GM23338 (cell line): Measurements from ENCODE around the gene CAMSAP1. TPM values are rescaled to one million over a fixed set of nuclear protein-coding genes. Genes with fewer than 3 reads are reported as not detected.

Experiments
- ATAC-seq: fragments of 200-7000 bp; cut with Tn5 transposase; 3 replicates; pipeline ENCODE4 v1.9.1; 2020
- DNase-seq: peaks from one replicate; pipeline ENCODE4 v3.0.0-alpha.2; 2015; ENCODE audit warnings: low spot score
- H2AFZ ChIP-seq: fragments of 200-600 bp; sonication (generic); 2 replicates; pipeline ENCODE4 v1.8.0; 2016; ENCODE audit warnings: antibody characterized with exemption, mild to moderate bottlenecking, moderate library complexity
- H3F3A ChIP-seq: fragments of 200-600 bp; sonication (generic); replicated peaks from 2 replicates; pipeline ENCODE4 v1.8.0; 2017; ENCODE audit warnings: antibody characterized with exemption, mixed run types, low read depth
- H3K27ac ChIP-seq: fragments of 200-600 bp; sonication (generic); 2 replicates; pipeline ENCODE4 v1.6.1; 2016; ENCODE audit warnings: low read depth
- H3K27me3 ChIP-seq: fragments of 200-600 bp; sonication (generic); 2 replicates; pipeline ENCODE4 v1.8.0; 2016; ENCODE audit warnings: mild to moderate bottlenecking, mixed run types, moderate library complexity; ENCODE audit not compliant: insufficient read depth
- H3K36me3 ChIP-seq: fragments of 200-600 bp; sonication (generic); 2 replicates; pipeline ENCODE4 v1.8.0; 2016; ENCODE audit warnings: mild to moderate bottlenecking; ENCODE audit not compliant: insufficient read depth
- H3K4me1 ChIP-seq: fragments of 200-600 bp; sonication (generic); 2 replicates; pipeline ENCODE4 v1.8.0; 2016; ENCODE audit warnings: mild to moderate bottlenecking, moderate library complexity; ENCODE audit not compliant: insufficient read depth
- H3K4me2 ChIP-seq: fragments of 200-600 bp; sonication (generic); 2 replicates; pipeline ENCODE4 v1.7.1; 2017; ENCODE audit warnings: mixed run types
- H3K4me3 ChIP-seq: fragments of 200-600 bp; sonication (generic); 2 replicates; pipeline ENCODE4 v1.6.1; 2016; ENCODE audit warnings: mixed run types
- H3K79me2 ChIP-seq: fragments of 200-600 bp; sonication (generic); replicated peaks from 2 replicates; pipeline ENCODE4 v1.8.0; 2017; ENCODE audit warnings: mild to moderate bottlenecking; ENCODE audit not compliant: insufficient read depth
- H3K9me2 ChIP-seq: fragments of 200-600 bp; sonication (generic); 2 replicates; pipeline ENCODE4 v1.8.0; 2017; ENCODE audit not compliant: insufficient read depth
- H4K20me1 ChIP-seq: fragments of 200-600 bp; sonication (generic); replicated peaks from 2 replicates; pipeline ENCODE4 v1.8.0; 2017; ENCODE audit warnings: mild to moderate bottlenecking; ENCODE audit not compliant: insufficient read depth
- H3K27ac Mint-ChIP-seq: 2 replicates; pipeline ENCODE4 v1.8.0; 2020; ENCODE audit warnings: inconsistent platforms, mild to moderate bottlenecking, moderate library complexity, mixed read lengths
- H3K27me3 Mint-ChIP-seq: 3 replicates; pipeline ENCODE4 v1.8.0; 2022; ENCODE audit warnings: low read depth, mild to moderate bottlenecking, moderate library complexity, mixed read lengths, inconsistent platforms; ENCODE audit not compliant: insufficient read depth, poor library complexity
- H3K36me3 Mint-ChIP-seq: 3 replicates; pipeline ENCODE4 v1.8.0; 2021; ENCODE audit warnings: low read depth, mild to moderate bottlenecking, inconsistent platforms, moderate library complexity, mixed read lengths
- H3K4me1 Mint-ChIP-seq: 3 replicates; pipeline ENCODE4 v1.8.0; 2020; ENCODE audit warnings: mild to moderate bottlenecking, inconsistent platforms, mixed read lengths
- H3K4me3 Mint-ChIP-seq: 3 replicates; pipeline ENCODE4 v1.8.0; 2021; ENCODE audit warnings: moderate library complexity, mild to moderate bottlenecking, inconsistent platforms, mixed read lengths
- H3K9me3 Mint-ChIP-seq: 3 replicates; pipeline ENCODE4 v1.8.0; 2020; ENCODE audit warnings: moderate library complexity, mild to moderate bottlenecking, inconsistent platforms, mixed read lengths
- CREB1 ChIP-seq: fragments of 250-450 bp; sonication (Bioruptor Pico); IDR thresholded peaks from 2 replicates; pipeline ENCODE4 v1.5.0; 2020; ENCODE audit warnings: low read depth, mild to moderate bottlenecking, moderate library complexity
- CTCF ChIP-seq, 2 experiments: fragments of 200-600 bp in 1 of 2; sonication (generic) in 1 of 2; conservative IDR thresholded peaks; 2 replicates each; pipeline versions ENCODE4 v1.5.1 to v1.6.1; 2016 to 2017; ENCODE audit warnings: antibody characterized with exemption in 2 of 2, low read depth in 2 of 2, mild to moderate bottlenecking in 2 of 2, moderate library complexity in 1 of 2
- EZH2 ChIP-seq: fragments of 200-600 bp; sonication (generic); IDR thresholded peaks from one replicate; pipeline ENCODE4 v1.8.0; 2017; ENCODE audit warnings: antibody characterized with exemption, mild to moderate bottlenecking, low read depth; ENCODE audit not compliant: unreplicated experiment
- EZH2phosphoT487 ChIP-seq: fragments of 200-600 bp; sonication (generic); IDR thresholded peaks from one replicate; pipeline ENCODE4 v1.8.1; 2018; ENCODE audit warnings: antibody characterized with exemption; ENCODE audit not compliant: unreplicated experiment
- JUNB ChIP-seq: IDR thresholded peaks from one replicate; pipeline ENCODE4 v1.6.1; 2016; ENCODE audit warnings: antibody characterized with exemption; ENCODE audit not compliant: unreplicated experiment
- NANOG ChIP-seq: IDR thresholded peaks from 2 replicates; pipeline ENCODE4 v1.6.1; 2016; ENCODE audit warnings: antibody characterized with exemption, borderline replicate concordance
- POLR2AphosphoS5 ChIP-seq: IDR thresholded peaks from 2 replicates; pipeline ENCODE4 v1.6.1; 2016; ENCODE audit warnings: antibody characterized with exemption, low read depth
- REST ChIP-seq: IDR thresholded peaks from one replicate; pipeline ENCODE4 v1.6.1; 2018; ENCODE audit warnings: antibody characterized with exemption; ENCODE audit not compliant: unreplicated experiment
- STAT1 ChIP-seq: IDR thresholded peaks from one replicate; pipeline ENCODE4 v1.6.1; 2016; ENCODE audit warnings: antibody characterized with exemption; ENCODE audit not compliant: unreplicated experiment
- ZNF331 ChIP-seq: fragments of 250-450 bp; sonication (Bioruptor Pico); IDR thresholded peaks from 2 replicates; pipeline ENCODE4 v1.5.0; 2020; ENCODE audit warnings: low read depth, mild to moderate bottlenecking, moderate library complexity
- ZNF462 ChIP-seq: fragments of 250-450 bp; sonication (Bioruptor Pico); IDR thresholded peaks from 2 replicates; pipeline ENCODE4 v1.5.0; 2020; ENCODE audit warnings: mild to moderate bottlenecking, moderate library complexity
- polyA plus RNA-seq: library from polyadenylated mRNA; unstranded; fragments of >200 nt; fragmentation: Nextera tagmentation; extraction: Ambion mirVana; gene quantifications from 2 replicates; pipeline ENCODE4 v1.2.1, GENCODE V29; 2016
- total RNA-seq: library from RNA; depleted of rRNA; stranded (reverse); fragments of >200 nt; shearing (Covaris generic); gene quantifications from 2 replicates; pipeline ENCODE4 v1.2.3, GENCODE V29; 2014

Gene CAMSAP1
- total and polyA plus RNA-seq, 2 experiments from 2014 or later = 6.9 to 75.4 TPM

- no peak for TF ChIP-seq ZNF462 (CRISPR knock-in tag)
- no peak for TF ChIP-seq CTCF (conservative IDR thresholded peaks at IDR 0.05; ENCODE audit: low read depth in 2 of 2)
- no peak for TF ChIP-seq EZH2phosphoT487
- no peak for TF ChIP-seq ZNF331 (CRISPR knock-in tag)
- no peak for TF ChIP-seq POLR2AphosphoS5
Observed at GRCh38 chr9:135898634-135899407, 8.5 kb downstream of the CAMSAP1 start (continued).

GRCh38 chr9:135896626-135897025, 10.7 kb downstream of the CAMSAP1 start:
- Histone ChIP-seq H3K27ac (no peak overlapping the region), H3K4me1 (peaks cover 21% of the 10 kb centered on the region), H3K4me3 (no peak overlapping the region), H4K20me1 (peaks cover 76% of the 10 kb centered on the region), H3K9me2 (no peaks in the 10 kb centered on the region), H3K27me3 (no peaks in the 10 kb centered on the region), H3K36me3 (no peaks in the 10 kb centered on the region; the same call in 1 of the 2 replicates), H3K79me2 (peaks cover 100% of the 10 kb centered on the region), H2AFZ (no peak overlapping the region), H3K4me2 (no peak overlapping the region), H3F3A (no peaks in the 10 kb centered on the region; the same call in 1 of the 2 replicates)
- DNase-seq (no peak), ATAC-seq (peak; percentile 45)
- H3K36me3 Mint-ChIP-seq = peaks cover 38% of the 10 kb centered on the region
- TF ChIP-seq EZH2phosphoT487 (no peak), REST (no peak), EZH2 (no peak), STAT1 (no peak), NANOG (no peak), ZNF331 (CRISPR knock-in tag) (no peak), POLR2AphosphoS5 (no peak), CREB1 (no peak), JUNB (no peak)
- no peak overlapping the region for H3K27ac Mint-ChIP-seq
- H3K4me1 Mint-ChIP-seq = peaks cover 28% of the 10 kb centered on the region
- no peaks in the 10 kb centered on the region for H3K27me3 Mint-ChIP-seq
- no peak overlapping the region for H3K4me3 Mint-ChIP-seq
- peaks cover 11% of the 10 kb centered on the region; the same call in 2 of the 3 replicates for H3K9me3 Mint-ChIP-seq
